A673 (cell line): ENCODE data around the gene SEC61A2. TPM values are rescaled to one million over a fixed set of nuclear protein-coding genes. Genes with fewer than 3 reads are reported as not detected.
"Not testable (repeated sequence)": the region's sequence is repeated elsewhere in the genome, so short reads cannot be mapped to it uniquely, and the experiment has no call there.

Source experiments
- BruUV-seq: library from RNA; stranded (reverse); fragments of 400-500 nt; replicated peaks from 2 replicates; lab custom pipeline; 2021; lab: Mats Ljungman, UMichigan
- CTCF ChIA-PET: fragments of 300-600 bp; sonication (Branson Sonifier 250); formaldehyde crosslinking; loops from one replicate; lab custom pipeline; 2022; ENCODE audit warnings: antibody characterized with exemption; lab: Charles Lee
- POLR2A ChIA-PET: fragments of 300-600 bp; sonication (Branson Sonifier 250); formaldehyde crosslinking; loops from one replicate; lab custom pipeline; 2022; ENCODE audit warnings: antibody characterized with exemption; ENCODE audit not compliant: low non-redundant PET; lab: Charles Lee
- DNase-seq: peaks from one replicate; pipeline ENCODE4 v3.0.0-alpha.2; 2015; ENCODE audit warnings: low spot score
- H3K27ac ChIP-seq: fragments of 200-600 bp; sonication (generic); 2 replicates; pipeline ENCODE4 v1.5.1; 2016; ENCODE audit warnings: mixed run types, low read depth, mild to moderate bottlenecking, mixed read lengths, antibody characterized with exemption, low read length; ENCODE audit not compliant: poor library complexity, severe bottlenecking
- H3K27me3 ChIP-seq: fragments of 200-600 bp; sonication (generic); replicated peaks from 2 replicates; pipeline ENCODE4 v1.6.1; 2017; ENCODE audit warnings: mixed run types, low read depth, mild to moderate bottlenecking, mixed read lengths, antibody characterized with exemption, low read length; ENCODE audit not compliant: insufficient read depth, poor library complexity
- H3K36me3 ChIP-seq: fragments of 200-600 bp; sonication (generic); 2 replicates; pipeline ENCODE4 v1.6.1; 2016; ENCODE audit warnings: mixed run types, mild to moderate bottlenecking, mixed read lengths, antibody characterized with exemption, low read length; ENCODE audit not compliant: insufficient read depth, poor library complexity, severe bottlenecking
- H3K4me1 ChIP-seq: fragments of 200-600 bp; sonication (generic); 2 replicates; pipeline ENCODE4 v1.6.1; 2017; ENCODE audit warnings: mixed run types, mild to moderate bottlenecking, mixed read lengths, antibody characterized with exemption, low read length; ENCODE audit not compliant: insufficient read depth, poor library complexity, severe bottlenecking
- H3K4me3 ChIP-seq: fragments of 200-600 bp; sonication (generic); 2 replicates; pipeline ENCODE4 v1.5.1; 2016; ENCODE audit warnings: low read depth, mixed run types, mild to moderate bottlenecking, mixed read lengths, low read length; ENCODE audit not compliant: poor library complexity, severe bottlenecking
- H3K9me3 ChIP-seq: fragments of 200-600 bp; sonication (generic); 2 replicates; pipeline ENCODE4 v1.6.1; 2016; ENCODE audit warnings: mixed run types, low read depth, mild to moderate bottlenecking, mixed read lengths, antibody characterized with exemption, low read length; ENCODE audit not compliant: poor library complexity, severe bottlenecking
- EZH2 ChIP-seq: fragments of 200-600 bp; sonication (generic); IDR thresholded peaks from 2 replicates; pipeline ENCODE4 v1.6.1; 2017; ENCODE audit warnings: borderline replicate concordance, low read depth, mild to moderate bottlenecking, mixed read lengths, antibody characterized with exemption, low read length; ENCODE audit not compliant: poor library complexity, severe bottlenecking
- intact Hi-C: fragments of 100-400 bp; cut with micrococcal nuclease; formaldehyde crosslinking; loops from one replicate; pipeline ENCODE4 v1.10.0; 2022; ENCODE audit not compliant: unreplicated experiment
- total RNA-seq: library from RNA; stranded (reverse); gene quantifications from 2 replicates; pipeline ENCODE4 v1.2.3, GENCODE V29; 2021
- TF ChIP-seq, protein P1 (sequence below): fragments of 300-800, 200-600 bp; sonication (generic); conservative IDR thresholded peaks from 2 replicates; pipeline ENCODE4 v1.5.1; 2017; ENCODE audit warnings: low read depth, mild to moderate bottlenecking, antibody characterized with exemption, low read length, moderate library complexity, mixed read lengths

SEC61A2 gene
- total RNA-seq, 1 experiment from 2014 or later, result 17.2 TPM

- ChIA-PET POLR2A (no interaction called here), CTCF (no interaction called here)
- intact Hi-C loops, result no loop called here
- DNase-seq, result no peak
- Histone ChIP-seq H3K36me3 (peaks cover 61% of the 10 kb centered on the region), H3K4me3 (no peak overlapping the region), H3K27me3 (no peaks in the 10 kb centered on the region), H3K4me1 (no peaks in the 10 kb centered on the region), H3K27ac (no peak overlapping the region), H3K9me3 (no peaks in the 10 kb centered on the region)
- no TSS peak for BruUV-seq
- TF ChIP-seq, protein P1, sequence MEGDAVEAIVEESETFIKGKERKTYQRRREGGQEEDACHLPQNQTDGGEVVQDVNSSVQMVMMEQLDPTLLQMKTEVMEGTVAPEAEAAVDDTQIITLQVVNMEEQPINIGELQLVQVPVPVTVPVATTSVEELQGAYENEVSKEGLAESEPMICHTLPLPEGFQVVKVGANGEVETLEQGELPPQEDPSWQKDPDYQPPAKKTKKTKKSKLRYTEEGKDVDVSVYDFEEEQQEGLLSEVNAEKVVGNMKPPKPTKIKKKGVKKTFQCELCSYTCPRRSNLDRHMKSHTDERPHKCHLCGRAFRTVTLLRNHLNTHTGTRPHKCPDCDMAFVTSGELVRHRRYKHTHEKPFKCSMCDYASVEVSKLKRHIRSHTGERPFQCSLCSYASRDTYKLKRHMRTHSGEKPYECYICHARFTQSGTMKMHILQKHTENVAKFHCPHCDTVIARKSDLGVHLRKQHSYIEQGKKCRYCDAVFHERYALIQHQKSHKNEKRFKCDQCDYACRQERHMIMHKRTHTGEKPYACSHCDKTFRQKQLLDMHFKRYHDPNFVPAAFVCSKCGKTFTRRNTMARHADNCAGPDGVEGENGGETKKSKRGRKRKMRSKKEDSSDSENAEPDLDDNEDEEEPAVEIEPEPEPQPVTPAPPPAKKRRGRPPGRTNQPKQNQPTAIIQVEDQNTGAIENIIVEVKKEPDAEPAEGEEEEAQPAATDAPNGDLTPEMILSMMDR, result no peak
- no peak for TF ChIP-seq EZH2
Observed at GRCh38 chr10:12165999-12166775, 36.7 kb downstream of the SEC61A2 start.

- H3K27me3 ChIP-seq, BruUV-seq, H3K9me3 ChIP-seq, H3K27ac ChIP-seq, H3K4me3 ChIP-seq, intact Hi-C loops, CTCF ChIA-PET, DNase-seq, H3K4me1 ChIP-seq: not testable (repeated sequence)
- POLR2A ChIA-PET, result interaction anchor here (0.6 kb wide), 1 partner anchor 10 kb away, joined by 4 read pairs; no protein-coding TSS in a partner anchor
- H3K36me3 ChIP-seq, result peaks cover 56% of the 10 kb centered on the region
Observed at GRCh38 chr10:12171512-12171911, 42.0 kb downstream of the SEC61A2 start.

- Histone ChIP-seq H3K4me1 (no peaks in the 10 kb centered on the region), H3K9me3 (no peaks in the 10 kb centered on the region), H3K4me3 (no peak overlapping the region), H3K36me3 (peaks cover 59% of the 10 kb centered on the region), H3K27me3 (no peaks in the 10 kb centered on the region), H3K27ac (no peak overlapping the region)
- ChIA-PET POLR2A (no interaction called here), CTCF (no interaction called here)
- BruUV-seq, result no TSS peak
- intact Hi-C loops, result no loop called here
- no peak for DNase-seq
- no peak for TF ChIP-seq EZH2
Observed at GRCh38 chr10:12177642-12178041, 48.2 kb downstream of the SEC61A2 start.

GRCh38 chr10:12179606-12180170, 50.2 kb downstream of the SEC61A2 start:
- CTCF ChIA-PET, result no interaction called here
- POLR2A ChIA-PET, result no interaction called here
- H3K27ac ChIP-seq, result no peak overlapping the region
- TF ChIP-seq EZH2, result no peak
- TF ChIP-seq, protein P1, result no peak
- H3K36me3 ChIP-seq, result peaks cover 64% of the 10 kb centered on the region
- H3K4me3 ChIP-seq, result no peak overlapping the region
- no peaks in the 10 kb centered on the region for H3K4me1 ChIP-seq
- intact Hi-C loops, result no loop called here
- no TSS peak for BruUV-seq
- no peak for DNase-seq
- no peaks in the 10 kb centered on the region for H3K27me3 ChIP-seq
- H3K9me3 ChIP-seq, result no peaks in the 10 kb centered on the region
